IMR-90 (cell line): Measurements from ENCODE around the gene CDCP2. TPM values are rescaled to one million over a fixed set of nuclear protein-coding genes. Genes with fewer than 3 reads are reported as not detected.

Experiments used
- ATAC-seq: fragments of 200-7000 bp; cut with Tn5 transposase; 2 replicates; pipeline ENCODE4 v1.9.1; 2020; ENCODE audit warnings: low read depth, mild to moderate bottlenecking, moderate library complexity
- BruUV-seq: library from RNA; stranded (reverse); fragments of 400-500 nt; replicated peaks from 2 replicates; lab custom pipeline; 2021; lab: Mats Ljungman, UMichigan
- CTCF ChIA-PET: fragments of 300-600 bp; formaldehyde crosslinking; extraction: SDS; loops from one replicate; lab custom pipeline; 2021; ENCODE audit warnings: antibody characterized with exemption; lab: Yijun Ruan, JAX
- POLR2A ChIA-PET: fragments of 300-600 bp; sonication (Branson Sonifier 250); formaldehyde crosslinking; loops from one replicate; lab custom pipeline; 2022; ENCODE audit warnings: antibody characterized with exemption; ENCODE audit not compliant: unreplicated experiment; lab: Charles Lee
- DNase-seq: peaks from one replicate; pipeline ENCODE4 v3.0.0; 2013
- H2AFZ ChIP-seq: replicated peaks from 2 replicates; pipeline ENCODE3; 2013; ENCODE audit warnings: low read length, mild to moderate bottlenecking; ENCODE audit not compliant: poor library complexity
- H2AK5ac ChIP-seq: 2 replicates; pipeline ENCODE4 v1.6.1; 2013; ENCODE audit warnings: low read depth, low read length, inconsistent platforms
- H2AK9ac ChIP-seq: replicated peaks from 2 replicates; pipeline ENCODE3; 2013; ENCODE audit warnings: mild to moderate bottlenecking, low read depth, low read length, moderate library complexity; ENCODE audit not compliant: poor library complexity
- H2BK120ac ChIP-seq: 2 replicates; pipeline ENCODE4 v1.6.1; 2013; ENCODE audit warnings: low read depth, low read length, inconsistent platforms
- H2BK15ac ChIP-seq: 3 replicates; pipeline ENCODE4 v1.6.1; 2013; ENCODE audit warnings: low read depth, low read length, inconsistent platforms
- H2BK20ac ChIP-seq: 2 replicates; pipeline ENCODE4 v1.6.1; 2013; ENCODE audit warnings: low read depth, mild to moderate bottlenecking, inconsistent platforms, low read length, moderate library complexity
- H2BK5ac ChIP-seq: 2 replicates; pipeline ENCODE4 v1.6.1; 2013; ENCODE audit warnings: mild to moderate bottlenecking, low read depth, low read length, inconsistent platforms; ENCODE audit not compliant: poor library complexity, severe bottlenecking
- H3K14ac ChIP-seq: replicated peaks from 2 replicates; pipeline ENCODE4 v1.6.1; 2013; ENCODE audit warnings: low read depth, low read length, inconsistent platforms
- H3K18ac ChIP-seq: 2 replicates; pipeline ENCODE4 v1.6.1; 2013; ENCODE audit warnings: low read depth, low read length, control low read depth
- H3K23ac ChIP-seq: 2 replicates; pipeline ENCODE4 v1.6.1; 2013; ENCODE audit warnings: low read depth, low read length, inconsistent platforms
- H3K27ac ChIP-seq: 2 replicates; pipeline ENCODE4 v1.5.1; 2013; ENCODE audit warnings: mild to moderate bottlenecking, control low read depth, low read length; ENCODE audit not compliant: insufficient read depth
- H3K27me3 ChIP-seq: 2 replicates; pipeline ENCODE4 v1.6.1; 2013; ENCODE audit warnings: low read length; ENCODE audit not compliant: control insufficient read depth, insufficient read depth
- H3K36me3 ChIP-seq: 2 replicates; pipeline ENCODE4 v1.6.1; 2013; ENCODE audit warnings: low read length, mixed read lengths; ENCODE audit not compliant: control insufficient read depth, insufficient read depth
- H3K4ac ChIP-seq: 2 replicates; pipeline ENCODE4 v1.6.1; 2013; ENCODE audit warnings: low read depth, low read length, inconsistent platforms
- H3K4me1 ChIP-seq: 2 replicates; pipeline ENCODE4 v1.6.1; 2013; ENCODE audit warnings: low read length, mixed read lengths; ENCODE audit not compliant: control insufficient read depth, insufficient read depth
- H3K4me2 ChIP-seq: 2 replicates; pipeline ENCODE4 v1.6.1; 2013; ENCODE audit warnings: low read depth, mild to moderate bottlenecking, control low read depth, low read length, moderate library complexity
- H3K4me3 ChIP-seq: 2 replicates; pipeline ENCODE4 v1.5.1; 2013; ENCODE audit warnings: low read depth, mild to moderate bottlenecking, control low read depth, low read length, moderate library complexity; ENCODE audit not compliant: insufficient read depth
- H3K56ac ChIP-seq: 2 replicates; pipeline ENCODE4 v1.6.1; 2013; ENCODE audit warnings: low read length, inconsistent platforms; ENCODE audit not compliant: insufficient read depth; ENCODE audit errors: extremely low read depth
- H3K79me1 ChIP-seq, 2 experiments: 2 replicates each; pipeline ENCODE4 v1.6.1; 2013; ENCODE audit warnings: low read length in 2 of 2, inconsistent platforms in 1 of 2, low read depth in 1 of 2
- H3K9ac ChIP-seq: 2 replicates; pipeline ENCODE4 v1.6.1; 2013; ENCODE audit warnings: low read depth, low read length, control low read depth
- H3K9me1 ChIP-seq: 2 replicates; pipeline ENCODE4 v1.6.1; 2013; ENCODE audit warnings: low read length, inconsistent platforms; ENCODE audit not compliant: insufficient read depth
- H3K9me3 ChIP-seq: 2 replicates; pipeline ENCODE4 v1.6.1; 2013; ENCODE audit warnings: low read length; ENCODE audit not compliant: control insufficient read depth, insufficient read depth
- H4K20me1 ChIP-seq: 2 replicates; pipeline ENCODE4 v1.6.1; 2013; ENCODE audit warnings: low read length, inconsistent platforms; ENCODE audit not compliant: insufficient read depth
- H4K5ac ChIP-seq: 2 replicates; pipeline ENCODE4 v1.6.1; 2013; ENCODE audit warnings: mild to moderate bottlenecking, low read depth, low read length, control low read depth
- H4K8ac ChIP-seq, 2 experiments: 2 replicates each; pipeline ENCODE4 v1.6.1; 2013; ENCODE audit warnings: low read depth in 2 of 2, low read length in 2 of 2, control low read depth in 1 of 2, inconsistent platforms in 1 of 2
- H4K91ac ChIP-seq: 2 replicates; pipeline ENCODE4 v1.6.1; 2013; ENCODE audit warnings: low read depth, low read length, inconsistent platforms; ENCODE audit not compliant: insufficient read depth
- BHLHE40 ChIP-seq: fragments of 150-350 bp; IDR thresholded peaks from 2 replicates; pipeline ENCODE4 v1.6.1; 2016; ENCODE audit warnings: mild to moderate bottlenecking, low read depth, low read length
- CEBPB ChIP-seq: IDR thresholded peaks from 2 replicates; pipeline ENCODE4 v1.6.1; 2012; ENCODE audit warnings: low read depth, low read length, improper control_type of control experiment
- CHD1 ChIP-seq: IDR thresholded peaks from 2 replicates; pipeline ENCODE4 v1.6.1; 2012; ENCODE audit warnings: low read depth, low read length, improper control_type of control experiment
- FOS ChIP-seq: fragments of 150-350 bp; IDR thresholded peaks from 2 replicates; pipeline ENCODE4 v1.6.1; 2016; ENCODE audit warnings: low read depth, low read length
- MAZ ChIP-seq: IDR thresholded peaks from 2 replicates; pipeline ENCODE4 v1.6.1; 2012; ENCODE audit warnings: low read depth, mild to moderate bottlenecking, low read length, improper control_type of control experiment, moderate library complexity, borderline replicate concordance
- NFE2L2 ChIP-seq: fragments of 150-350 bp; IDR thresholded peaks from 2 replicates; pipeline ENCODE4 v1.6.1; 2016; ENCODE audit warnings: low read depth, mild to moderate bottlenecking, low read length
- RAD21 ChIP-seq: IDR thresholded peaks from 2 replicates; pipeline ENCODE4 v1.6.1; 2012; ENCODE audit warnings: low read length, improper control_type of control experiment
- RCOR1 ChIP-seq: IDR thresholded peaks from 2 replicates; pipeline ENCODE4 v1.6.1; 2012; ENCODE audit warnings: mild to moderate bottlenecking, low read length, improper control_type of control experiment; ENCODE audit not compliant: insufficient replicate concordance
- RFX5 ChIP-seq: IDR thresholded peaks from 2 replicates; pipeline ENCODE4 v1.8.0; 2012; ENCODE audit warnings: low read depth, mild to moderate bottlenecking, low read length, moderate library complexity
- SMC3 ChIP-seq: fragments of 150-350 bp; IDR thresholded peaks from 2 replicates; pipeline ENCODE4 v1.6.1; 2016; ENCODE audit warnings: low read depth, mild to moderate bottlenecking, antibody characterized with exemption, low read length, moderate library complexity
- WGBS, 2 experiments: methylation state at CpG; one replicate each; pipeline versions ENCODE4 v1.1.5 to v1.1.7; 2013; ENCODE audit warnings: missing lambda C conversion rate in 2 of 2; ENCODE audit not compliant: insufficient read length in 1 of 2; ENCODE audit errors: extremely low coverage in 2 of 2; 5-methylcytosine and 5-hydroxymethylcytosine counted together
- dilution Hi-C: fragments of 300-500 bp; cut with HindIII; formaldehyde crosslinking; loops from one replicate; pipeline ENCODE4 v1.14.3; 2018; ENCODE audit warnings: low sequenced_read_pairs; ENCODE audit not compliant: unreplicated experiment
- in situ Hi-C: fragments of 300-500 bp; cut with MboI; formaldehyde crosslinking; loops from 3 replicates; pipeline ENCODE4 v1.14.3; 2019; ENCODE audit warnings: low sequenced_read_pairs, inconsistent platforms, mixed read lengths
- intact Hi-C: fragments of 100-400 bp; cut with micrococcal nuclease; formaldehyde crosslinking; loops from 2 replicates; pipeline ENCODE4 v1.10.0; 2022
- polyA plus RNA-seq, 3 experiments: library from polyadenylated mRNA; depleted of rRNA; stranded (reverse); fragments of >200 nt; gene quantifications; 2 replicates each; pipeline ENCODE4 v1.2.3, GENCODE V29; 2012; ENCODE audit warnings: low replicate concordance in 1 of 3
- total RNA-seq: library from RNA; depleted of rRNA; stranded (reverse); fragments of >200 nt; gene quantifications from 2 replicates; pipeline ENCODE4 v1.2.3, GENCODE V29; 2012
- TF ChIP-seq, protein P1 (sequence below): fragments of 150-350 bp; IDR thresholded peaks from 2 replicates; pipeline ENCODE4 v1.6.1; 2016; ENCODE audit warnings: low read depth, mild to moderate bottlenecking, low read length, moderate library complexity, borderline replicate concordance
- TF ChIP-seq, protein P2 (sequence below): conservative IDR thresholded peaks from 2 replicates; pipeline ENCODE4 v1.5.1; 2012; ENCODE audit warnings: mild to moderate bottlenecking, low read depth, low read length, improper control_type of control experiment
- TF ChIP-seq, protein P3 (sequence below): fragments of 150-350 bp; IDR thresholded peaks from 2 replicates; pipeline ENCODE4 v1.6.1; 2017; ENCODE audit warnings: mild to moderate bottlenecking, antibody characterized with exemption, low read length, low read depth

Gene CDCP2
- total and polyA plus RNA-seq, 2 of the 4 experiments (the other 2 are of a cell fraction), result not detected

DNA sequence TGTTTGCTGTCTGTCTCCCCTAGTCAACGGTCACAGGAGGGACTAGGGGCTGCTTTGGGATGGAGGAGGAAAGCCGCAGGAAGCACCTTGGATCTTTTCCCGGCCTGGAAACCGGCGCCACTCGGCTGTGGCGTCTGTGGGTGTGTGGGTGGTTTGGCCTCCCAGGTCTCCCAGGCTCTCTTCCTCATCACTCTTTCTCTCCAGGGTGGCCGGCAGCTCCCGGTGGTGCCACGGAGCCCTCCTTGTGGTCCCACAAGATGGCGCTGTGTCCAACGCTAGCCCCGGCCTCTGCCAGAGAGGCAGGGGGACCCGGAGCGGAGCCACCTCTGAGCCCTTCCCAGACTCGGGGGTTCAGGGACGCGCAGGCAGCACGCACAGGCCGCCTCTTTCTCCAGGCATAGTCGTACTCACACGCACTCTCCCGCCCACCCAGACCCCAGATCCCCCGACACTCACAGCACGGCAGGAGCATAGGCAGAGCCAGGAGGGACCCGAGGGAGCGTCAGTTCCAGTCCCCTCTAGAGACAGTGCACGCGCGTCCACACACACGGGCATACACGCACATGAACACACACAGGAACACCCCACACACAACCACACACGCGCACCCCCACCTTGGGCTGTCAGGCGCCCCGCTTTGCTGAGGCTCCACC, 31.2 kb downstream of the CDCP2 start:
- no peak overlapping the region; the same call in 1 of the 2 replicates for H3K27ac ChIP-seq
- no TSS peak for BruUV-seq
- CTCF ChIA-PET, result interaction anchor here (0.9 to 1.0 kb wide), 2 partner anchors 365 to 368 kb away, joined by 3 read pairs; no protein-coding TSS in a partner anchor
- no peak for TF ChIP-seq CHD1
- TF ChIP-seq, protein P1, sequence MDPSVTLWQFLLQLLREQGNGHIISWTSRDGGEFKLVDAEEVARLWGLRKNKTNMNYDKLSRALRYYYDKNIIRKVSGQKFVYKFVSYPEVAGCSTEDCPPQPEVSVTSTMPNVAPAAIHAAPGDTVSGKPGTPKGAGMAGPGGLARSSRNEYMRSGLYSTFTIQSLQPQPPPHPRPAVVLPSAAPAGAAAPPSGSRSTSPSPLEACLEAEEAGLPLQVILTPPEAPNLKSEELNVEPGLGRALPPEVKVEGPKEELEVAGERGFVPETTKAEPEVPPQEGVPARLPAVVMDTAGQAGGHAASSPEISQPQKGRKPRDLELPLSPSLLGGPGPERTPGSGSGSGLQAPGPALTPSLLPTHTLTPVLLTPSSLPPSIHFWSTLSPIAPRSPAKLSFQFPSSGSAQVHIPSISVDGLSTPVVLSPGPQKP, result no peak
- peak; percentile 89 for TF ChIP-seq RAD21
- TF ChIP-seq RFX5, result no peak
- TF ChIP-seq SMC3, result peak; percentile 85
- TF ChIP-seq BHLHE40, result no peak
- no peak for TF ChIP-seq NFE2L2
- peak; percentile 65; the same call in 1 of the 2 replicates for TF ChIP-seq MAZ
- TF ChIP-seq FOS, result peak; percentile 33; the same call in 1 of the 2 replicates
- TF ChIP-seq RCOR1, result no peak
- no peak for TF ChIP-seq CEBPB
- TF ChIP-seq, protein P2, sequence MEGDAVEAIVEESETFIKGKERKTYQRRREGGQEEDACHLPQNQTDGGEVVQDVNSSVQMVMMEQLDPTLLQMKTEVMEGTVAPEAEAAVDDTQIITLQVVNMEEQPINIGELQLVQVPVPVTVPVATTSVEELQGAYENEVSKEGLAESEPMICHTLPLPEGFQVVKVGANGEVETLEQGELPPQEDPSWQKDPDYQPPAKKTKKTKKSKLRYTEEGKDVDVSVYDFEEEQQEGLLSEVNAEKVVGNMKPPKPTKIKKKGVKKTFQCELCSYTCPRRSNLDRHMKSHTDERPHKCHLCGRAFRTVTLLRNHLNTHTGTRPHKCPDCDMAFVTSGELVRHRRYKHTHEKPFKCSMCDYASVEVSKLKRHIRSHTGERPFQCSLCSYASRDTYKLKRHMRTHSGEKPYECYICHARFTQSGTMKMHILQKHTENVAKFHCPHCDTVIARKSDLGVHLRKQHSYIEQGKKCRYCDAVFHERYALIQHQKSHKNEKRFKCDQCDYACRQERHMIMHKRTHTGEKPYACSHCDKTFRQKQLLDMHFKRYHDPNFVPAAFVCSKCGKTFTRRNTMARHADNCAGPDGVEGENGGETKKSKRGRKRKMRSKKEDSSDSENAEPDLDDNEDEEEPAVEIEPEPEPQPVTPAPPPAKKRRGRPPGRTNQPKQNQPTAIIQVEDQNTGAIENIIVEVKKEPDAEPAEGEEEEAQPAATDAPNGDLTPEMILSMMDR, result peak; percentile 90
- TF ChIP-seq, protein P3, sequence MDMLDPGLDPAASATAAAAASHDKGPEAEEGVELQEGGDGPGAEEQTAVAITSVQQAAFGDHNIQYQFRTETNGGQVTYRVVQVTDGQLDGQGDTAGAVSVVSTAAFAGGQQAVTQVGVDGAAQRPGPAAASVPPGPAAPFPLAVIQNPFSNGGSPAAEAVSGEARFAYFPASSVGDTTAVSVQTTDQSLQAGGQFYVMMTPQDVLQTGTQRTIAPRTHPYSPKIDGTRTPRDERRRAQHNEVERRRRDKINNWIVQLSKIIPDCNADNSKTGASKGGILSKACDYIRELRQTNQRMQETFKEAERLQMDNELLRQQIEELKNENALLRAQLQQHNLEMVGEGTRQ, result no peak

More for the DNA sequence above, 31.2 kb downstream of the CDCP2 start:
- WGBS, 2 experiments, result 4% methylated on average over 17 of the region's 36 CpGs; no CpG with 5 or more reads in 1 of the 2 experiments
- DNase-seq (peak; percentile 82), ATAC-seq (peak; percentile 90)
- Histone ChIP-seq H3K4me1 (peaks cover 9% of the 10 kb centered on the region), H4K5ac (peak overlapping the region; percentile 74; the same call in 1 of the 2 replicates), H3K4me2 (peak overlapping the region; percentile 83), H3K14ac (peak overlapping the region; percentile 94), H2AFZ (peak overlapping the region; percentile 92), H3K4ac (peak overlapping the region; percentile 58), H3K18ac (peak overlapping the region; percentile 33; the same call in 1 of the 2 replicates), H3K36me3 (no peaks in the 10 kb centered on the region), H3K56ac (no peak overlapping the region), H4K8ac (peak overlapping the region; percentile 51 to 93; a peak in 3 of 4 replicates), H2BK20ac (peak overlapping the region; percentile 59), H2BK5ac (peak overlapping the region; percentile 11), H3K9me3 (no peaks in the 10 kb centered on the region), H3K79me1 (peaks cover 0 to 6% of the 10 kb centered on the region in 2 experiments; a peak in 1 of 4 replicates), H3K4me3 (peak overlapping the region; percentile 13; the same call in 1 of the 2 replicates), H2BK15ac (no peak overlapping the region; the same call in 1 of the 3 replicates), H4K91ac (peak overlapping the region; percentile 77), H2BK120ac (peak overlapping the region; percentile 95), H3K23ac (peak overlapping the region; percentile 22), H3K9ac (0 out of 2 replicates have a peak overlapping the region, but pooled peaks have one; percentile 26), H2AK5ac (peak overlapping the region; percentile 82), H4K20me1 (no peaks in the 10 kb centered on the region), H3K27me3 (no peaks in the 10 kb centered on the region; the same call in 1 of the 2 replicates), H2AK9ac (no peak overlapping the region), H3K9me1 (peaks cover 33% of the 10 kb centered on the region)
- dilution Hi-C loops, result no loop called here
- in situ Hi-C loops, result loop anchor here (10.0 kb wide), 1 partner anchor 363 kb away; no protein-coding TSS in a partner anchor
- POLR2A ChIA-PET, result interaction anchor here (0.5 kb wide), 1 partner anchor 132 kb away, joined by 3 read pairs; no protein-coding TSS in a partner anchor
- intact Hi-C loops, result loop anchor here (1.0 kb wide), 4 partner anchors 79 to 368 kb away; partner anchors contain the start of genes CYB5RL and MRPL37
